H9 (cell line): Measurements from ENCODE around the gene HS3ST6. TPM values are rescaled to one million over a fixed set of nuclear protein-coding genes. Genes with fewer than 3 reads are reported as not detected.

Source experiments
- DNase-seq: peaks from one replicate; pipeline ENCODE4 v3.0.0-alpha.2; 2017
- H2AFZ ChIP-seq: one replicate; pipeline ENCODE4 v1.6.1; 2013; ENCODE audit warnings: mild to moderate bottlenecking, low read length, control low read depth, moderate library complexity
- H2AK5ac ChIP-seq: 2 replicates; pipeline ENCODE4 v1.6.1; 2013; ENCODE audit warnings: low read length, control low read depth, mixed read lengths; ENCODE audit not compliant: insufficient read length
- H2BK120ac ChIP-seq: one replicate; pipeline ENCODE4 v1.6.1; 2013; ENCODE audit warnings: low read depth, mild to moderate bottlenecking, low read length, control low read depth, inconsistent platforms; ENCODE audit not compliant: poor library complexity, severe bottlenecking
- H2BK12ac ChIP-seq: 2 replicates; pipeline ENCODE4 v1.6.1; 2013; ENCODE audit warnings: low read length, control low read depth, mixed read lengths, low read depth; ENCODE audit not compliant: insufficient read length
- H2BK15ac ChIP-seq: 2 replicates; pipeline ENCODE4 v1.6.1; 2013; ENCODE audit warnings: low read depth, low read length, control low read depth
- H2BK20ac ChIP-seq: one replicate; pipeline ENCODE4 v1.6.1; 2013; ENCODE audit warnings: low read depth, mild to moderate bottlenecking, low read length, control low read depth, inconsistent platforms; ENCODE audit not compliant: poor library complexity, severe bottlenecking
- H2BK5ac ChIP-seq: 2 replicates; pipeline ENCODE4 v1.6.1; 2013; ENCODE audit warnings: low read length, control low read depth, mixed read lengths; ENCODE audit not compliant: insufficient read length
- H3K14ac ChIP-seq: 2 replicates; pipeline ENCODE4 v1.6.1; 2013; ENCODE audit warnings: low read length, control low read depth; ENCODE audit not compliant: insufficient read depth
- H3K18ac ChIP-seq: 2 replicates; pipeline ENCODE4 v1.6.1; 2013; ENCODE audit warnings: low read depth, mild to moderate bottlenecking, mixed read lengths, low read length, control low read depth; ENCODE audit not compliant: insufficient read length
- H3K23ac ChIP-seq: 2 replicates; pipeline ENCODE4 v1.6.1; 2013; ENCODE audit warnings: low read length, control low read depth, mixed read lengths, low read depth; ENCODE audit not compliant: insufficient read length
- H3K23me2 ChIP-seq: 2 replicates; pipeline ENCODE4 v1.6.1; 2013; ENCODE audit warnings: low read depth, mild to moderate bottlenecking, mixed read lengths, low read length, control low read depth; ENCODE audit not compliant: insufficient read length, poor library complexity, severe bottlenecking
- H3K27ac ChIP-seq: 2 replicates; pipeline ENCODE4 v1.5.1; 2013; ENCODE audit warnings: low read length, control low read depth, mixed read lengths, low read depth; ENCODE audit not compliant: insufficient read length
- H3K27me3 ChIP-seq: 2 replicates; pipeline ENCODE4 v1.6.1; 2013; ENCODE audit warnings: low read length, control low read depth, inconsistent platforms; ENCODE audit not compliant: insufficient read depth
- H3K4ac ChIP-seq: 2 replicates; pipeline ENCODE4 v1.6.1; 2013; ENCODE audit warnings: low read depth, mild to moderate bottlenecking, control low read depth, inconsistent platforms, low read length, moderate library complexity
- H3K4me1 ChIP-seq: 2 replicates; pipeline ENCODE4 v1.6.1; 2013; ENCODE audit warnings: low read length, control low read depth, inconsistent platforms; ENCODE audit not compliant: insufficient read depth
- H3K4me2 ChIP-seq: 2 replicates; pipeline ENCODE4 v1.6.1; 2013; ENCODE audit warnings: low read length, control low read depth, mixed read lengths; ENCODE audit not compliant: insufficient read length, insufficient read depth
- H3K56ac ChIP-seq: 2 replicates; pipeline ENCODE4 v1.6.1; 2013; ENCODE audit warnings: low read depth, mild to moderate bottlenecking, mixed read lengths, low read length, control low read depth; ENCODE audit not compliant: insufficient read length
- H3K79me1 ChIP-seq: 2 replicates; pipeline ENCODE4 v1.6.1; 2013; ENCODE audit warnings: low read depth, mild to moderate bottlenecking, moderate library complexity, low read length, control low read depth, inconsistent platforms; ENCODE audit not compliant: insufficient read depth, poor library complexity, severe bottlenecking
- H3K79me2 ChIP-seq: 2 replicates; pipeline ENCODE4 v1.6.1; 2013; ENCODE audit warnings: low read length, control low read depth, inconsistent platforms; ENCODE audit not compliant: insufficient read depth
- H3K9ac ChIP-seq: 2 replicates; pipeline ENCODE4 v1.6.1; 2013; ENCODE audit warnings: low read length, control low read depth, mixed read lengths; ENCODE audit not compliant: insufficient read length; ENCODE audit errors: extremely low read depth
- H3K9me3 ChIP-seq: one replicate; pipeline ENCODE4 v1.6.1; 2013; ENCODE audit warnings: low read depth, low read length, inconsistent platforms; ENCODE audit not compliant: control insufficient read depth
- H3T11ph ChIP-seq: one replicate; pipeline ENCODE4 v1.6.1; 2013; ENCODE audit warnings: mild to moderate bottlenecking, low read length, control low read depth, inconsistent platforms
- H4K20me1 ChIP-seq: one replicate; pipeline ENCODE4 v1.6.1; 2013; ENCODE audit not compliant: control insufficient read depth, insufficient read length, insufficient read depth
- H4K5ac ChIP-seq: 2 replicates; pipeline ENCODE4 v1.6.1; 2013; ENCODE audit warnings: low read depth, mild to moderate bottlenecking, mixed read lengths, low read length, control low read depth; ENCODE audit not compliant: insufficient read length
- H4K8ac ChIP-seq: replicated peaks from 2 replicates; pipeline ENCODE4 v1.6.1; 2013; ENCODE audit warnings: low read length, control low read depth, mixed read lengths, low read depth; ENCODE audit not compliant: insufficient read length
- H4K91ac ChIP-seq: 2 replicates; pipeline ENCODE4 v1.6.1; 2013; ENCODE audit warnings: low read depth, mild to moderate bottlenecking, moderate library complexity, mixed read lengths, low read length, control low read depth; ENCODE audit not compliant: insufficient read length
- H3K27ac Mint-ChIP-seq, 3 experiments: 2 replicates in 2 of 3; 3 replicates in 1 of 3; pipeline ENCODE4 v1.8.0; 2020 to 2021; ENCODE audit warnings: mixed read lengths in 3 of 3, mild to moderate bottlenecking in 1 of 3, moderate library complexity in 1 of 3
- H3K27me3 Mint-ChIP-seq: 2 replicates; pipeline ENCODE4 v1.8.0; 2021; ENCODE audit warnings: low read depth, mild to moderate bottlenecking, moderate library complexity, mixed read lengths
- H3K36me3 Mint-ChIP-seq, 3 experiments: 2 replicates in 2 of 3; 3 replicates in 1 of 3; pipeline ENCODE4 v1.8.0; 2020 to 2021; ENCODE audit warnings: low read depth in 3 of 3, mixed read lengths in 3 of 3; ENCODE audit not compliant: insufficient read depth in 1 of 3
- H3K4me1 Mint-ChIP-seq, 2 experiments: 2 replicates each; pipeline ENCODE4 v1.8.0; 2020; ENCODE audit warnings: mixed read lengths in 2 of 2
- H3K4me3 Mint-ChIP-seq, 2 experiments: 2 replicates in 1 of 2; 3 replicates in 1 of 2; pipeline ENCODE4 v1.8.0; 2020 to 2021; ENCODE audit warnings: mild to moderate bottlenecking in 2 of 2, mixed read lengths in 2 of 2, moderate library complexity in 1 of 2
- H3K9me3 Mint-ChIP-seq, 2 experiments: 2 replicates in 1 of 2; 3 replicates in 1 of 2; pipeline ENCODE4 v1.8.0; 2020; ENCODE audit warnings: mild to moderate bottlenecking in 2 of 2, mixed read lengths in 2 of 2, moderate library complexity in 1 of 2
- CTCF ChIP-seq: fragments of 200-600 bp; sonication (generic); conservative IDR thresholded peaks from 3 replicates; pipeline ENCODE4 v1.8.0; 2021; ENCODE audit warnings: antibody characterized with exemption, mild to moderate bottlenecking
- WGBS: extraction: QIAGEN DNeasy Blood & Tissue Kit; methylation state at CpG from one replicate; pipeline ENCODE4 v1.1.7; 2013; ENCODE audit warnings: missing lambda C conversion rate, low lambda C conversion rate, mixed read lengths; ENCODE audit not compliant: insufficient read length; ENCODE audit errors: extremely low coverage; 5-methylcytosine and 5-hydroxymethylcytosine counted together
- total RNA-seq: library from RNA; stranded (reverse); gene quantifications from 2 replicates; pipeline ENCODE4 v1.2.1, GENCODE V29; 2021

HS3ST6 gene
- total RNA-seq, 1 experiment from 2014 or later, result not detected

- TF ChIP-seq CTCF, result no peak
Measured at GRCh38 chr16:1953734-1954133, 35.5 kb upstream of the HS3ST6 start.

More at GRCh38 chr16:1953734-1954133, 35.5 kb upstream of the HS3ST6 start:
- Histone ChIP-seq H3K23ac (no peak overlapping the region), H3K79me1 (no peaks in the 10 kb centered on the region), H2BK20ac (no peak overlapping the region), H3K27me3 (no peaks in the 10 kb centered on the region), H3K4ac (no peak overlapping the region), H3K4me1 (no peaks in the 10 kb centered on the region), H3K9me3 (no peaks in the 10 kb centered on the region), H4K8ac (no peak overlapping the region), H4K20me1 (no peaks in the 10 kb centered on the region), H2BK120ac (no peak overlapping the region), H3K14ac (no peak overlapping the region; the same call in 1 of the 2 replicates), H3K56ac (no peak overlapping the region), H3K4me2 (no peak overlapping the region), H3K27ac (no peak overlapping the region), H3T11ph (no peak overlapping the region), H4K91ac (no peak overlapping the region), H2AFZ (no peak overlapping the region), H3K18ac (no peak overlapping the region), H2BK12ac (no peak overlapping the region), H4K5ac (no peak overlapping the region), H3K23me2 (no peaks in the 10 kb centered on the region), H2AK5ac (no peak overlapping the region), H3K9ac (no peak overlapping the region), H3K79me2 (no peaks in the 10 kb centered on the region), H2BK5ac (no peak overlapping the region), H2BK15ac (no peak overlapping the region)
- Mint-ChIP-seq H3K9me3 (peaks cover 0 to 3% of the 10 kb centered on the region in 2 experiments; a peak in 2 of 5 replicates), H3K4me3 (no peak overlapping the region), H3K4me1 (peaks cover 4 to 5% of the 10 kb centered on the region in 2 experiments; a peak in 2 of 4 replicates), H3K27me3 (peaks cover 19% of the 10 kb centered on the region), H3K36me3 (no peaks in the 10 kb centered on the region; a peak in 2 of 7 replicates), H3K27ac (no peak overlapping the region)
- WGBS, result no CpG with 5 or more reads among the region's 22 CpGs
- DNase-seq, result no peak
